IgD-negative memory B cell (primary cell): Measurements from ENCODE around the gene AHDC1. TPM values are rescaled to one million over a fixed set of nuclear protein-coding genes. Genes with fewer than 3 reads are reported as not detected.
A peak's percentile ranks its signal among the peaks of the same experiment; 100 is the strongest.

Source experiments
- H3K27ac Mint-ChIP-seq, 3 donors: one replicate each; pipeline ENCODE4 v1.8.0; 2020 to 2022; ENCODE audit warnings: mild to moderate bottlenecking in 3 of 3, mixed read lengths in 3 of 3, moderate library complexity in 1 of 3
- H3K27me3 Mint-ChIP-seq: one replicate; pipeline ENCODE4 v1.8.0; 2021; ENCODE audit warnings: mixed read lengths
- H3K36me3 Mint-ChIP-seq: one replicate; pipeline ENCODE4 v1.8.0; 2020; ENCODE audit warnings: mild to moderate bottlenecking, mixed read lengths
- H3K4me1 Mint-ChIP-seq, 3 donors: one replicate each; pipeline ENCODE4 v1.8.0; 2020 to 2022; ENCODE audit warnings: mixed read lengths in 3 of 3, mild to moderate bottlenecking in 1 of 3
- H3K4me3 Mint-ChIP-seq, 4 donors: one replicate each; pipeline ENCODE4 v1.8.0; 2020 to 2022; ENCODE audit warnings: mild to moderate bottlenecking in 4 of 4, mixed read lengths in 4 of 4, moderate library complexity in 3 of 4
- H3K9me3 Mint-ChIP-seq, 3 donors: one replicate each; pipeline ENCODE4 v1.8.0; 2020 to 2021; ENCODE audit warnings: mixed read lengths in 3 of 3, mild to moderate bottlenecking in 1 of 3
- polyA plus RNA-seq: library from polyadenylated mRNA; unstranded; fragments of 300-500 nt; fragmentation: Illumina TruSeq; gene quantifications from one replicate; pipeline ENCODE4 v1.2.3, GENCODE V29; 2021

Gene AHDC1
- polyA plus RNA-seq, 1 donor from 2014 or later: 1.1 TPM

- Mint-ChIP-seq H3K27ac (no peak overlapping the region), H3K4me1 (peaks cover 14 to 20% (median 17%) of the 10 kb centered on the region in 3 donors), H3K4me3 (no peak overlapping the region)
These were observed 10.2 kb upstream of the AHDC1 start for GRCh38 chr1:27614043-27614624.

GRCh38 chr1:27612718-27613117, 8.8 kb upstream of the AHDC1 start:
- Mint-ChIP-seq H3K4me3 (no peak overlapping the region), H3K4me1 (peaks cover 5 to 10% (median 9%) of the 10 kb centered on the region in 3 donors), H3K27ac (peak overlapping the region in 1 of 3 donors; percentile 91), H3K27me3 (peaks cover 1% of the 10 kb centered on the region), H3K9me3 (no peaks in the 10 kb centered on the region), H3K36me3 (peaks cover 2% of the 10 kb centered on the region)

More at GRCh38 chr1:27614043-27614624, 10.2 kb upstream of the AHDC1 start:
- Mint-ChIP-seq H3K9me3 (no peaks in the 10 kb centered on the region), H3K36me3 (peaks cover 2% of the 10 kb centered on the region), H3K27me3 (peaks cover 1% of the 10 kb centered on the region)

- Mint-ChIP-seq H3K27ac (peak overlapping the region in 2 of 3 donors; percentile 50 to 64), H3K4me3 (peak overlapping the region in 1 of 4 donors; percentile 20), H3K27me3 (peaks cover 1% of the 10 kb centered on the region), H3K9me3 (no peaks in the 10 kb centered on the region), H3K36me3 (peaks cover 2% of the 10 kb centered on the region), H3K4me1 (peaks cover 2 to 12% (median 9%) of the 10 kb centered on the region in 3 donors)
These were observed 7.5 kb upstream of the AHDC1 start for GRCh38 chr1:27611450-27611849.

GRCh38 chr1:27609618-27610240, 5.8 kb upstream of the AHDC1 start:
- Mint-ChIP-seq H3K27ac (no peak overlapping the region), H3K27me3 (peaks cover 1% of the 10 kb centered on the region)

GRCh38 chr1:27609210-27609555, 5.2 kb upstream of the AHDC1 start:
- peaks cover 11 to 17% (median 15%) of the 10 kb centered on the region in 3 donors for H3K4me1 Mint-ChIP-seq
- no peak overlapping the region for H3K4me3 Mint-ChIP-seq

More at GRCh38 chr1:27609618-27610240, 5.8 kb upstream of the AHDC1 start:
- peaks cover 11 to 15% (median 15%) of the 10 kb centered on the region in 3 donors for H3K4me1 Mint-ChIP-seq
- no peak overlapping the region for H3K4me3 Mint-ChIP-seq
- H3K36me3 Mint-ChIP-seq: no peaks in the 10 kb centered on the region
- no peaks in the 10 kb centered on the region for H3K9me3 Mint-ChIP-seq

GRCh38 chr1:27607239-27607804, 3.4 kb upstream of the AHDC1 start:
- Mint-ChIP-seq H3K36me3 (no peaks in the 10 kb centered on the region), H3K9me3 (no peaks in the 10 kb centered on the region), H3K27me3 (peaks cover 1% of the 10 kb centered on the region), H3K4me1 (peaks cover 11 to 20% (median 15%) of the 10 kb centered on the region in 3 donors), H3K4me3 (no peak overlapping the region), H3K27ac (no peak overlapping the region)

More at GRCh38 chr1:27609210-27609555, 5.2 kb upstream of the AHDC1 start:
- Mint-ChIP-seq H3K36me3 (no peaks in the 10 kb centered on the region), H3K9me3 (no peaks in the 10 kb centered on the region), H3K27ac (no peak overlapping the region), H3K27me3 (peaks cover 1% of the 10 kb centered on the region)

GRCh38 chr1:27606708-27607238, 2.8 kb upstream of the AHDC1 start:
- H3K27ac Mint-ChIP-seq: peak overlapping the region; percentile 73 to 89 (median 82)
- H3K27me3 Mint-ChIP-seq: peaks cover 1% of the 10 kb centered on the region
- peak overlapping the region in 1 of 4 donors; percentile 75 for H3K4me3 Mint-ChIP-seq
- H3K9me3 Mint-ChIP-seq: no peaks in the 10 kb centered on the region
- no peaks in the 10 kb centered on the region for H3K36me3 Mint-ChIP-seq
- peaks cover 11 to 21% (median 17%) of the 10 kb centered on the region in 3 donors for H3K4me1 Mint-ChIP-seq

GRCh38 chr1:27605796-27606707, 2.1 kb upstream of the AHDC1 start:
- Mint-ChIP-seq H3K36me3 (no peaks in the 10 kb centered on the region), H3K4me1 (peaks cover 18 to 26% (median 22%) of the 10 kb centered on the region in 3 donors), H3K27ac (peak overlapping the region; percentile 73 to 89 (median 82)), H3K4me3 (peak overlapping the region; percentile 25 to 88 (median 68)), H3K27me3 (peaks cover 1% of the 10 kb centered on the region), H3K9me3 (no peaks in the 10 kb centered on the region)

GRCh38 chr1:27605300-27605766, 1.4 kb upstream of the AHDC1 start:
- H3K27me3 Mint-ChIP-seq: peaks cover 1% of the 10 kb centered on the region
- peak overlapping the region in 2 of 4 donors; percentile 25 to 75 for H3K4me3 Mint-ChIP-seq
- H3K27ac Mint-ChIP-seq: peak overlapping the region in 1 of 3 donors; percentile 89
- H3K36me3 Mint-ChIP-seq: no peaks in the 10 kb centered on the region
- H3K9me3 Mint-ChIP-seq: no peaks in the 10 kb centered on the region
- H3K4me1 Mint-ChIP-seq: peaks cover 23 to 28% (median 26%) of the 10 kb centered on the region in 3 donors

- Mint-ChIP-seq H3K9me3 (no peaks in the 10 kb centered on the region), H3K4me3 (peak overlapping the region; percentile 75 to 98 (median 92)), H3K4me1 (peaks cover 29 to 34% (median 29%) of the 10 kb centered on the region in 3 donors), H3K36me3 (no peaks in the 10 kb centered on the region), H3K27me3 (no peaks in the 10 kb centered on the region), H3K27ac (peak overlapping the region in 2 of 3 donors; percentile 81 to 89)
These were observed 795 bp upstream of the AHDC1 start for GRCh38 chr1:27604579-27605299.

- Mint-ChIP-seq H3K9me3 (no peaks in the 10 kb centered on the region), H3K27ac (peak overlapping the region; percentile 59 to 89 (median 81)), H3K36me3 (no peaks in the 10 kb centered on the region), H3K27me3 (no peaks in the 10 kb centered on the region), H3K4me1 (peaks cover 29 to 42% (median 31%) of the 10 kb centered on the region in 3 donors), H3K4me3 (peak overlapping the region; percentile 75 to 98 (median 92))
These were observed 649 bp downstream of the AHDC1 start for GRCh38 chr1:27603309-27603680.

- H3K27ac Mint-ChIP-seq: peak overlapping the region in 2 of 3 donors; percentile 85 to 93
- H3K9me3 Mint-ChIP-seq: no peaks in the 10 kb centered on the region
- H3K4me1 Mint-ChIP-seq: peaks cover 31 to 43% (median 33%) of the 10 kb centered on the region in 3 donors
- H3K27me3 Mint-ChIP-seq: no peaks in the 10 kb centered on the region
- H3K4me3 Mint-ChIP-seq: peak overlapping the region; percentile 79 to 91 (median 89)
- no peaks in the 10 kb centered on the region for H3K36me3 Mint-ChIP-seq
These were observed 1.3 kb downstream of the AHDC1 start for GRCh38 chr1:27602462-27603308.
